Gastrocnemius medialis (tissue), 4 donors: Measurements from ENCODE around the gene HAUS6.

Experiments used
- CTCF ChIP-seq, 5 experiments: fragments of 450-650 bp in 3 of 5; fragments of 200-600 bp in 2 of 5; sonication (generic) in 2 of 5; IDR thresholded peaks in 4 of 5; conservative IDR thresholded peaks in 1 of 5; 1 replicate in 4 of 5; 2 replicates in 1 of 5; pipeline ENCODE4 v1.5.1; 2016 to 2019; ENCODE audit warnings: antibody characterized with exemption in 5 of 5, mild to moderate bottlenecking in 3 of 5, moderate library complexity in 3 of 5
- POLR2A ChIP-seq, 2 donors: fragments of 450-650 bp; IDR thresholded peaks; one replicate each; pipeline ENCODE4 v1.6.1; 2017; ENCODE audit warnings: antibody characterized with exemption in 2 of 2, mild to moderate bottlenecking in 2 of 2, moderate library complexity in 2 of 2

GRCh38 chr9:19032406-19032805 is 70.3 kb downstream of the HAUS6 start:
- TF ChIP-seq CTCF (IDR thresholded peaks at IDR 0.05 in 4 of 5, conservative IDR thresholded peaks at IDR 0.05 in 1 of 5) (no peak), POLR2A (IDR thresholded peaks at IDR 0.05) (no peak)
